H9 (cell line): ENCODE results near the gene TOR4A. TPM values are rescaled to one million over a fixed set of nuclear protein-coding genes. Genes with fewer than 3 reads are reported as not detected.
A peak's percentile ranks its signal among the peaks of the same experiment; 100 is the strongest.

ENCODE experiments used
- DNase-seq: peaks from one replicate; pipeline ENCODE4 v3.0.0-alpha.2; 2017
- H2AFZ ChIP-seq: one replicate; pipeline ENCODE4 v1.6.1; 2013; ENCODE audit warnings: mild to moderate bottlenecking, low read length, control low read depth, moderate library complexity
- H2AK5ac ChIP-seq: 2 replicates; pipeline ENCODE4 v1.6.1; 2013; ENCODE audit warnings: low read length, control low read depth, mixed read lengths; ENCODE audit not compliant: insufficient read length
- H2BK120ac ChIP-seq: one replicate; pipeline ENCODE4 v1.6.1; 2013; ENCODE audit warnings: low read depth, mild to moderate bottlenecking, low read length, control low read depth, inconsistent platforms; ENCODE audit not compliant: poor library complexity, severe bottlenecking
- H2BK12ac ChIP-seq: 2 replicates; pipeline ENCODE4 v1.6.1; 2013; ENCODE audit warnings: low read length, control low read depth, mixed read lengths, low read depth; ENCODE audit not compliant: insufficient read length
- H2BK15ac ChIP-seq: 2 replicates; pipeline ENCODE4 v1.6.1; 2013; ENCODE audit warnings: low read depth, low read length, control low read depth
- H2BK20ac ChIP-seq: one replicate; pipeline ENCODE4 v1.6.1; 2013; ENCODE audit warnings: low read depth, mild to moderate bottlenecking, low read length, control low read depth, inconsistent platforms; ENCODE audit not compliant: poor library complexity, severe bottlenecking
- H2BK5ac ChIP-seq: 2 replicates; pipeline ENCODE4 v1.6.1; 2013; ENCODE audit warnings: low read length, control low read depth, mixed read lengths; ENCODE audit not compliant: insufficient read length
- H3K14ac ChIP-seq: 2 replicates; pipeline ENCODE4 v1.6.1; 2013; ENCODE audit warnings: low read length, control low read depth; ENCODE audit not compliant: insufficient read depth
- H3K18ac ChIP-seq: 2 replicates; pipeline ENCODE4 v1.6.1; 2013; ENCODE audit warnings: low read depth, mild to moderate bottlenecking, mixed read lengths, low read length, control low read depth; ENCODE audit not compliant: insufficient read length
- H3K23ac ChIP-seq: 2 replicates; pipeline ENCODE4 v1.6.1; 2013; ENCODE audit warnings: low read length, control low read depth, mixed read lengths, low read depth; ENCODE audit not compliant: insufficient read length
- H3K23me2 ChIP-seq: 2 replicates; pipeline ENCODE4 v1.6.1; 2013; ENCODE audit warnings: low read depth, mild to moderate bottlenecking, mixed read lengths, low read length, control low read depth; ENCODE audit not compliant: insufficient read length, poor library complexity, severe bottlenecking
- H3K27ac ChIP-seq: 2 replicates; pipeline ENCODE4 v1.5.1; 2013; ENCODE audit warnings: low read length, control low read depth, mixed read lengths, low read depth; ENCODE audit not compliant: insufficient read length
- H3K27me3 ChIP-seq: 2 replicates; pipeline ENCODE4 v1.6.1; 2013; ENCODE audit warnings: low read length, control low read depth, inconsistent platforms; ENCODE audit not compliant: insufficient read depth
- H3K4ac ChIP-seq: 2 replicates; pipeline ENCODE4 v1.6.1; 2013; ENCODE audit warnings: low read depth, mild to moderate bottlenecking, control low read depth, inconsistent platforms, low read length, moderate library complexity
- H3K4me1 ChIP-seq: 2 replicates; pipeline ENCODE4 v1.6.1; 2013; ENCODE audit warnings: low read length, control low read depth, inconsistent platforms; ENCODE audit not compliant: insufficient read depth
- H3K4me2 ChIP-seq: 2 replicates; pipeline ENCODE4 v1.6.1; 2013; ENCODE audit warnings: low read length, control low read depth, mixed read lengths; ENCODE audit not compliant: insufficient read length, insufficient read depth
- H3K56ac ChIP-seq: 2 replicates; pipeline ENCODE4 v1.6.1; 2013; ENCODE audit warnings: low read depth, mild to moderate bottlenecking, mixed read lengths, low read length, control low read depth; ENCODE audit not compliant: insufficient read length
- H3K79me1 ChIP-seq: 2 replicates; pipeline ENCODE4 v1.6.1; 2013; ENCODE audit warnings: low read depth, mild to moderate bottlenecking, moderate library complexity, low read length, control low read depth, inconsistent platforms; ENCODE audit not compliant: insufficient read depth, poor library complexity, severe bottlenecking
- H3K79me2 ChIP-seq: 2 replicates; pipeline ENCODE4 v1.6.1; 2013; ENCODE audit warnings: low read length, control low read depth, inconsistent platforms; ENCODE audit not compliant: insufficient read depth
- H3K9ac ChIP-seq: 2 replicates; pipeline ENCODE4 v1.6.1; 2013; ENCODE audit warnings: low read length, control low read depth, mixed read lengths; ENCODE audit not compliant: insufficient read length; ENCODE audit errors: extremely low read depth
- H3K9me3 ChIP-seq: one replicate; pipeline ENCODE4 v1.6.1; 2013; ENCODE audit warnings: low read depth, low read length, inconsistent platforms; ENCODE audit not compliant: control insufficient read depth
- H3T11ph ChIP-seq: one replicate; pipeline ENCODE4 v1.6.1; 2013; ENCODE audit warnings: mild to moderate bottlenecking, low read length, control low read depth, inconsistent platforms
- H4K20me1 ChIP-seq: one replicate; pipeline ENCODE4 v1.6.1; 2013; ENCODE audit not compliant: control insufficient read depth, insufficient read length, insufficient read depth
- H4K5ac ChIP-seq: 2 replicates; pipeline ENCODE4 v1.6.1; 2013; ENCODE audit warnings: low read depth, mild to moderate bottlenecking, mixed read lengths, low read length, control low read depth; ENCODE audit not compliant: insufficient read length
- H4K8ac ChIP-seq: replicated peaks from 2 replicates; pipeline ENCODE4 v1.6.1; 2013; ENCODE audit warnings: low read length, control low read depth, mixed read lengths, low read depth; ENCODE audit not compliant: insufficient read length
- H4K91ac ChIP-seq: 2 replicates; pipeline ENCODE4 v1.6.1; 2013; ENCODE audit warnings: low read depth, mild to moderate bottlenecking, moderate library complexity, mixed read lengths, low read length, control low read depth; ENCODE audit not compliant: insufficient read length
- H3K27ac Mint-ChIP-seq, 3 experiments: 2 replicates in 2 of 3; 3 replicates in 1 of 3; pipeline ENCODE4 v1.8.0; 2020 to 2021; ENCODE audit warnings: mixed read lengths in 3 of 3, mild to moderate bottlenecking in 1 of 3, moderate library complexity in 1 of 3
- H3K27me3 Mint-ChIP-seq: 2 replicates; pipeline ENCODE4 v1.8.0; 2021; ENCODE audit warnings: low read depth, mild to moderate bottlenecking, moderate library complexity, mixed read lengths
- H3K36me3 Mint-ChIP-seq, 3 experiments: 2 replicates in 2 of 3; 3 replicates in 1 of 3; pipeline ENCODE4 v1.8.0; 2020 to 2021; ENCODE audit warnings: low read depth in 3 of 3, mixed read lengths in 3 of 3; ENCODE audit not compliant: insufficient read depth in 1 of 3
- H3K4me1 Mint-ChIP-seq, 2 experiments: 2 replicates each; pipeline ENCODE4 v1.8.0; 2020; ENCODE audit warnings: mixed read lengths in 2 of 2
- H3K4me3 Mint-ChIP-seq, 2 experiments: 2 replicates in 1 of 2; 3 replicates in 1 of 2; pipeline ENCODE4 v1.8.0; 2020 to 2021; ENCODE audit warnings: mild to moderate bottlenecking in 2 of 2, mixed read lengths in 2 of 2, moderate library complexity in 1 of 2
- H3K9me3 Mint-ChIP-seq, 2 experiments: 2 replicates in 1 of 2; 3 replicates in 1 of 2; pipeline ENCODE4 v1.8.0; 2020; ENCODE audit warnings: mild to moderate bottlenecking in 2 of 2, mixed read lengths in 2 of 2, moderate library complexity in 1 of 2
- WGBS: extraction: QIAGEN DNeasy Blood & Tissue Kit; methylation state at CpG from one replicate; pipeline ENCODE4 v1.1.7; 2013; ENCODE audit warnings: missing lambda C conversion rate, low lambda C conversion rate, mixed read lengths; ENCODE audit not compliant: insufficient read length; ENCODE audit errors: extremely low coverage; 5-methylcytosine and 5-hydroxymethylcytosine counted together
- total RNA-seq: library from RNA; stranded (reverse); gene quantifications from 2 replicates; pipeline ENCODE4 v1.2.1, GENCODE V29; 2021
- TF ChIP-seq, protein P1 (sequence below): fragments of 200-600 bp; sonication (generic); conservative IDR thresholded peaks from 3 replicates; pipeline ENCODE4 v1.8.0; 2021; ENCODE audit warnings: antibody characterized with exemption, mild to moderate bottlenecking

TOR4A gene
- total RNA-seq, 1 experiment from 2014 or later = 6.2 TPM

DNA sequence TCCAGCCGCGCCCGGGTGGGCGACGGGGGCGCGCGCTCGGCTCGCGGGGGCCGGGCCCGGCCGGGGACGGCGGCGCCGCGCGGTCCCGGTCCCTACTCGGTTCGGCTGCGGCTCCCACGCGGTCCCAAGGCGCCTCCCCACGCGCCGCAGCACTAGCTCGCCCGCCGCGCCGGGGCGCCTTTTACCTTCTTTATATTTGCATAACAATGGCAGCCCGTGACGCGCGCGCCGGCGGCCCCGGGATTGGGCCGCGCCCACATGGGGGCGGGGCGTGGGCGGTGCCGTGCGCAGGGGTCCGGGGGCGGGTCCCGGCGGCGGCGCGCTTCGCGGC is 24.6 kb downstream of the TOR4A start, which contains the start of gene NRARP:
Gene NRARP (minus strand): TSS at position 154 of the 331 bp plus-strand sequence. CDS start 343 bp downstream, outside the sequence.
- no peak within 1 kb of the TSS for H3K4ac ChIP-seq
- peaks cover 0 to 2% (median 0%) of the 10 kb centered on the region in 3 experiments; a peak in 3 of 7 replicates for H3K36me3 Mint-ChIP-seq
- H3K27ac ChIP-seq = no peak within 1 kb of the TSS
- no peaks in the 10 kb centered on the region for H3K79me2 ChIP-seq
- H2BK120ac ChIP-seq = no peak within 1 kb of the TSS
- H3K14ac ChIP-seq = 0 out of 2 replicates have a peak within 1 kb of the TSS, but pooled peaks have one; percentile 13
- H2BK5ac ChIP-seq = no peak within 1 kb of the TSS
- WGBS = no CpG with 5 or more reads among the region's 60 CpGs
- H3T11ph ChIP-seq = no peak within 1 kb of the TSS
- H3K4me1 Mint-ChIP-seq = peaks cover 30 to 44% of the 10 kb centered on the region in 2 experiments
- no peak within 1 kb of the TSS for H4K91ac ChIP-seq
- H3K9me3 ChIP-seq = no peaks in the 10 kb centered on the region
- no peak within 1 kb of the TSS for H2AK5ac ChIP-seq
- DNase-seq = peak; percentile 76
- peaks cover 0 to 2% of the 10 kb centered on the region in 2 experiments; a peak in 3 of 5 replicates for H3K9me3 Mint-ChIP-seq
- no peak within 1 kb of the TSS for H2BK20ac ChIP-seq
- H3K9ac ChIP-seq = no peak within 1 kb of the TSS
- H3K27ac Mint-ChIP-seq = no peak within 1 kb of the TSS; a peak in 2 of 7 replicates
- peaks cover 32% of the 10 kb centered on the region for H3K27me3 Mint-ChIP-seq
- TF ChIP-seq, protein P1, sequence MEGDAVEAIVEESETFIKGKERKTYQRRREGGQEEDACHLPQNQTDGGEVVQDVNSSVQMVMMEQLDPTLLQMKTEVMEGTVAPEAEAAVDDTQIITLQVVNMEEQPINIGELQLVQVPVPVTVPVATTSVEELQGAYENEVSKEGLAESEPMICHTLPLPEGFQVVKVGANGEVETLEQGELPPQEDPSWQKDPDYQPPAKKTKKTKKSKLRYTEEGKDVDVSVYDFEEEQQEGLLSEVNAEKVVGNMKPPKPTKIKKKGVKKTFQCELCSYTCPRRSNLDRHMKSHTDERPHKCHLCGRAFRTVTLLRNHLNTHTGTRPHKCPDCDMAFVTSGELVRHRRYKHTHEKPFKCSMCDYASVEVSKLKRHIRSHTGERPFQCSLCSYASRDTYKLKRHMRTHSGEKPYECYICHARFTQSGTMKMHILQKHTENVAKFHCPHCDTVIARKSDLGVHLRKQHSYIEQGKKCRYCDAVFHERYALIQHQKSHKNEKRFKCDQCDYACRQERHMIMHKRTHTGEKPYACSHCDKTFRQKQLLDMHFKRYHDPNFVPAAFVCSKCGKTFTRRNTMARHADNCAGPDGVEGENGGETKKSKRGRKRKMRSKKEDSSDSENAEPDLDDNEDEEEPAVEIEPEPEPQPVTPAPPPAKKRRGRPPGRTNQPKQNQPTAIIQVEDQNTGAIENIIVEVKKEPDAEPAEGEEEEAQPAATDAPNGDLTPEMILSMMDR = no peak
- H2AFZ ChIP-seq = no peak within 1 kb of the TSS
- H4K5ac ChIP-seq = no peak within 1 kb of the TSS
- H3K4me2 ChIP-seq = peak within 1 kb of the TSS; percentile 36
- no peak within 1 kb of the TSS for H3K56ac ChIP-seq
- H3K23ac ChIP-seq = no peak within 1 kb of the TSS
- H3K79me1 ChIP-seq = no peaks in the 10 kb centered on the region
- no peaks in the 10 kb centered on the region; the same call in 1 of the 2 replicates for H3K27me3 ChIP-seq
- H3K23me2 ChIP-seq = peaks cover 6% of the 10 kb centered on the region
- peaks cover 3% of the 10 kb centered on the region; the same call in 1 of the 2 replicates for H3K4me1 ChIP-seq
- H2BK12ac ChIP-seq = no peak within 1 kb of the TSS
- H3K4me3 Mint-ChIP-seq = peak within 1 kb of the TSS; percentile 80 to 99
- H3K18ac ChIP-seq = peak within 1 kb of the TSS; percentile 38
- peak within 1 kb of the TSS; percentile 16; the same call in 1 of the 2 replicates for H2BK15ac ChIP-seq
- no peak within 1 kb of the TSS for H4K8ac ChIP-seq
- no peaks in the 10 kb centered on the region for H4K20me1 ChIP-seq
